Right ventricle myocardium inferior (tissue), 1 donor: Measurements from ENCODE around the gene WDR48. TPM values are rescaled to one million over a fixed set of nuclear protein-coding genes. Genes with fewer than 3 reads are reported as not detected.

ENCODE experiments used
- ATAC-seq: fragments of 200-7000 bp; cut with Tn5 transposase; one replicate; pipeline ENCODE4 v1.9.1; 2020; ENCODE audit warnings: mild to moderate bottlenecking, moderate library complexity
- DNase-seq: peaks from one replicate; pipeline ENCODE4 v3.0.0; 2021; ENCODE audit errors: missing footprints
- intact Hi-C: fragments of 100-400 bp; cut with DNase I; formaldehyde crosslinking; loops from one replicate; pipeline ENCODE4 v1.11.0; 2022
- long read RNA-seq: library from polyadenylated mRNA; unstranded; transcript quantifications from one replicate; pipeline ENCODE4 v2.0.0, GENCODE V29; 2021
- total RNA-seq: library from RNA; stranded (reverse); fragmentation: NEBNext Ultra II Directional; extraction: Animal tissue kit (Norgen Biotek cat#: 25700); gene quantifications from one replicate; pipeline ENCODE4 v1.2.1, GENCODE V29; 2021
- donor health status: DM: no; HTN: yes; CAD: no; lungs with severe emphysema.

The WDR48 gene
- total RNA-seq, result 28.9 TPM
- long read RNA-seq, transcript WDR48-201 (19 exons, 3,707 nt), result major isoform, 10 of 14 reads
- long read RNA-seq, partial matches to known transcripts, result 1 of 14 reads
- long read RNA-seq, other reads (novel, unspliced or antisense), result 3 of 14 reads

DNA sequence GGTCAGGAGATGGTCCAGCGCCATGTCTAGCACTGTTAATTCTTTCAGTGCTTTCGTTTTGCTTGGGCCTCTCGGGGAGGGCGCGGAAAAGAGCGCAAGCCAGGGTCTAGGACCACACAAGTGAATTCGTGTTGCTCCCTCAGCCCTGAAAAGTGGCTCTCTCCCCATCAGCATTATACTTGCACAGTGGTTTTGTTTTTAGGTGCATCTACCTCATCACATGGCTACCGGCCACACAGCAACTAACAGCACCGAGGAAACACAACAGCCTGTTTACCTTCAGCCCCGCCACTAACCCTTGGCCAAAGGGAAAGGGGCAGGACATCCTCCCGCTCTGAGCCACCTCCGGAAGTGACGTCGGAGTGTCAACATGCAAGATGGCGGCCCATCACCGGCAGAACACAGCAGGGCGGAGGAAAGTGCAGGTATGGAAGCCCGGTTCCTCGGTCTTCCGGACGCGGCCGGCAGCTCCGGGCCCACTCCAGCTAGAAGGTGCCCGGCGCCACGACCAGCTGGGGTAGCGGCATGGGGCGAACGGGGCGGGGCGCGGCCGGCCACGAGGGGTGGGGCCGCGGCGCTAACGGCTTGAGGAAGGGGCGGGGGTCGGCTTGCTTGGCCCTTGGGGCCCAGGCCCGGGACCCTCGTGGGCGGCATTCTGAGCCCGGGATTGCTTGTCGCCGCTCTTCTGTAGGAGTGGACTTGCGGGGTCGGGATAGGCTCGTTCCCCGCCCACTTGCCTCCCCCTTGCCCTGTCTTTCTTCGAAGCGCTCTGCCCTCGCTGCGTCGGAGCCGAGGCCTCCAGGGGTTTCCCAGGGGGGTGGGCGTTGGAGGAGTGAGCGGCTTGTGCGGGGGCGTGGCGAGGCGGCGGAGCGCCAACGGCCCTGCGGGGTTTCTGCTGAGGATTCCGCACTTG, at the start of gene WDR48, which contains the start of gene SCN11A:
Gene WDR48, plus strand, starts transcription at position 368 of the 913 bp plus-strand sequence. Its CDS starts 10 bp downstream, at position 378.
Gene SCN11A, minus strand, starts transcription at position 296 of the 913 bp plus-strand sequence. CDS start 101,582 bp downstream, outside the sequence.
- peak; percentile 98 for ATAC-seq

DNA sequence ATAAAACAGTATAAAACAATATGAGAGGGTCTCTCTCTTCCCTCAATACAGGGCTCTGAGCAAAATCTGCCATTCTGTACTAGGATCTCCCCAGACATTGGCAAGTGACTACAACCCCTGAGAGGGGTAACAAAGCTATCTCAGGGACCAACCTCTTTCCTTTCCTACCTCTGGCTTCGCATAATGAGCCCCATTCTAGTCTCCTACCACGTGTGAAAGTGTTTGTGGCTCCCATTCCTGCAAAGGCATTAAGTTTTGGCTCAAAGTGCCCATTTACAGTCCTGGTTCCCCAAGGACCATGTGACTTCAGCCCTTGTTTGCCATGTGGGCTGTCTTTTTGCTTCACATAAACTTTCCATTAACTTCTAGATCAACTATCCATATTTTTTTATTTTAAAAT, 46.5 kb upstream of the WDR48 start:
- ATAC-seq, result no peak
- no peak for DNase-seq
- intact Hi-C loops, result no loop called here

More for the DNA sequence above, at the start of gene WDR48, which contains the start of gene SCN11A:
- intact Hi-C loops, result no loop called here
- peak; percentile 98 for DNase-seq

- intact Hi-C loops, result no loop called here
- ATAC-seq, result no peak
- DNase-seq, result no peak
These were observed 40.6 kb upstream of the WDR48 start for GRCh38 chr3:39011191-39011736.

DNA sequence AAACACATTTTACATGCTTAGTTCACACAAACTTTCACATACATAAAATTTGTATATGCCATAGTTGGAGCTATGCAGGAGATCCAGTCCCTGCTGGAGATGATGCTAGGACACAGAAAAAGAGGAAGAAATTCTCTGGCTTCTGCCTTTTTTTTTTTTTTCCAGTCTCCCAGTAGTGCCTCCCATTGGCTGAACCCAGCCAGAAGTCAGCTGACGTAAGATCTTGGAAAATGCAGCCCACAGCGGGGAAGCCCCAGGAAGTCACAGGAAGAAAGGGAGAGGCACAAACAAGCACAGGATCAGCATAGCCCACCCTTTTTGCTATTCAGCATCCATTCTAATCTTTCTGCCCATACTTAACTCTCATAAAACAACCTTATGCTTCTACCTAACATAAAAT, 38.5 kb upstream of the WDR48 start:
- ATAC-seq, result no peak
- intact Hi-C loops, result no loop called here
- DNase-seq, result no peak

DNA sequence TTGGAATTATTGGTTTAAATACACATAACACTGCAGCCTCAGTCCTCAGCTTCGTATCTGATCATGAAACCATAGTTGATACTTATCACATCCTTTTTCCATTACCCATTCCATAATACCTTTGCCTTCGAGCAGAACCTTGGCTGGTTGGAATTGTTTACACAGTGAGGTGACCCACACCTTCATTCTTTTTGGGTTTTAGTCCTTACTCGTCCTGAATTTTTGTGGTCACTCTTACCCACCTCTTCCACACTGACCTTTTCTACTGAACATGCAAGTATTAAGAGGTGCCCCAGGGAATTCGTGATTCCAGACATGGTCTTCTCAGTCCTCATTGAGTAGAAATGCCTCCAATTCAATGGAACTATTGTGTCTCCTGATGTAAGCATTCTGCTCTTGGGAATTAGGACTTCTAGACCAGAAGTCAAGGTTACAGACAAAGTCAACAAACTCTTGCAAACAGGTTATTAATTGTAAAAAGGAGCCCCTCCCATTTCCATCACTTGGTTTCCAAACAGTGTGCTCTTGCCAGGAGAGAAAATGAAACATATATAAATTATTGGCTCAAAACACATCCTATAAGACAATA, 37.8 kb upstream of the WDR48 start:
- no peak for ATAC-seq
- DNase-seq, result no peak

DNA sequence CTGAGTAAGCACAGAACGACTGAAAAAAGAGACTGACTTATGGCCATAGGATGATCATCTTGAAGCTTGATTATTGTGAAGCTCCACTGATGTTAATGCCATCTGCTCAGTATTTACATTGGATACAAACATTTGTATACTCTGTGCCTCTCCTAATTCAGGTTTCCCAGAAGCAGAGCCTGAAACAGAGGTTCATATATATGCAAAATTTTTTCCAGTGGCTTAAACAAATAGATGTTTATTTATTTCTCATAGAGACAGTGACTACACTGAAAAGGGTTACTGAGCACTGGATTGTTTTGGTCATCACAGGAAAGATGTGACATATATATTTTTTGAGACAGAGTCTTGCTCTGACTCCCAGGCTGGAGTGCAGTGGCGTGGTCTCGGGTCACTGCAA, 36.4 kb upstream of the WDR48 start:
- DNase-seq (no peak), ATAC-seq (no peak)
- intact Hi-C loops, result no loop called here

More for the DNA sequence above, 37.8 kb upstream of the WDR48 start:
- intact Hi-C loops, result no loop called here

DNA sequence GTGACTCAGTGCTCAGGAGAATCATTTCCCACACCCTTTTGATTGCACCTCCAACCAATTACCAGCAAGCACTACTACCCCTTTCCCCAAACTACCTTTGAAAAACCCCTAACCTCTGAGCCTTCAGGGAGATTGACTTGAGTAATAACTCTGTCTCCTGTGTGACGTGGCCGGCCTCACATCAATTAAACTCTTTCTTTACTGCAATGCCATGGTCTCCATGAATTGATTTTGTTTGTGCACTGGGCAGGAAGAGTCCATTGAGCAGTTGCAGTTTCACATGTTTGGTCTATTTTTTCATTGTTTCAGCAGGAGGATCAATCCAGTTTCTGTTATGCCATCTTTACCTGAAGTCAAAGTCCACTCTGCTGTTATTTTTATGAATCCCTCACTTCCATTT, 32.5 kb upstream of the WDR48 start:
- no peak for DNase-seq
- intact Hi-C loops, result no loop called here
- ATAC-seq, result no peak

GRCh38 chr3:39021029-39021428, 30.8 kb upstream of the WDR48 start:
- intact Hi-C loops, result no loop called here
- DNase-seq (no peak), ATAC-seq (no peak)

DNA sequence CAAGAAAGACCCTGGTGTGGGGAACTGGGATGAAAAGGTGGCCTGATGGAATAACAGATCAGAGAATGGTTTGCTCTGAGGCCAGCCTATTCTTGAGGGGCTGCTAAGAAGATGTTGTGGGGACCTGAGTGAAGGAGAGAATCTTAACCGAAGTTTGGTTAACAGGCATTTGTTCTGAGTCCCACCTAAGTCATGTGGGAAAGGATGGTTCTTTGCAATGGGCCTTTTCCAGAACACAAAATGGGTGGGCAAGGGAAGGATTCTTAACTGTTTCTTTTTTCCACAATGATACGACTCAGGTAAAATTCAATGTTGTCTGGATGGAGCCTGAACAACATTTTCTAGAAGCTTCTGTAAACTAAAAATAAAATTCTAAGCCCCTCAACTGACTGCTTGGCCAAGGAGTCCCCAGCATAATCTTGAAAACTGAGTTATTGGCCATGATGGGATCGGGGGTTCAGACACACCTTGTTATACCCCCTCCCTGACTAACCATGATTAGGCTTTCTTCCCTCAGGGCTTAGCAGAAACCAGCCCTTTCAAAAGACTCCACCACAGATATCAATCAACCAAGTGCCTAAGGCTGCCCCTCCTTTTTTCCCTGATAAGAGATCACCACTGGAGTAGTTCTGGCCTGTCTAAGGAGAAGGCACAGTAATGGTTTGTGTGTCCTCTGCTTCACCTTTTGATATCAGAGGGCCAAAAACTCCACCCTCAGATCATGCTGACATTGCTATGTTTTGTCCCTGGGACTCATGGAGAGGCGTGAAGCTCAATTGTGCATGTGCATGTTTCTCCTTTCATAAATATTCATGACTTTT, 30.1 kb upstream of the WDR48 start:
- intact Hi-C loops, result no loop called here
- ATAC-seq (no peak), DNase-seq (no peak)

DNA sequence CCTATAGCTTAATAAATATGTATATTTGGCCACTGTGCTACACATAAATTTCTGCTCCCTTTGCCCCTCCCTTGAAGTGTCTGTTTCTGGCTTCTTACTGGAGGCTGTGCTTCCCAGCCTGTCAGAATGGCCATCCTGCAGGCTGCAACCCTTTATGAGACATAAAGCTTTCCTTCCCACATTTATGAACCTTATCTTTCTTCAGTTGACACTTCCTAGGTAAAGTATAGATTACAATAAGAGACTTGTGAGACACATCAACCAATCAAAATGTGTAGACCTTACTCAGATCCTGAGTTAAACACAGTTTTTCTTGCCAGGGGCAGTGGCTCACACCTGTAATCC, 29.6 kb upstream of the WDR48 start:
- no peak for ATAC-seq
- intact Hi-C loops, result no loop called here

GRCh38 chr3:39024497-39024896, 27.3 kb upstream of the WDR48 start:
- intact Hi-C loops, result no loop called here
- DNase-seq (no peak), ATAC-seq (no peak)

More for the DNA sequence above, 29.6 kb upstream of the WDR48 start:
- DNase-seq, result no peak

DNA sequence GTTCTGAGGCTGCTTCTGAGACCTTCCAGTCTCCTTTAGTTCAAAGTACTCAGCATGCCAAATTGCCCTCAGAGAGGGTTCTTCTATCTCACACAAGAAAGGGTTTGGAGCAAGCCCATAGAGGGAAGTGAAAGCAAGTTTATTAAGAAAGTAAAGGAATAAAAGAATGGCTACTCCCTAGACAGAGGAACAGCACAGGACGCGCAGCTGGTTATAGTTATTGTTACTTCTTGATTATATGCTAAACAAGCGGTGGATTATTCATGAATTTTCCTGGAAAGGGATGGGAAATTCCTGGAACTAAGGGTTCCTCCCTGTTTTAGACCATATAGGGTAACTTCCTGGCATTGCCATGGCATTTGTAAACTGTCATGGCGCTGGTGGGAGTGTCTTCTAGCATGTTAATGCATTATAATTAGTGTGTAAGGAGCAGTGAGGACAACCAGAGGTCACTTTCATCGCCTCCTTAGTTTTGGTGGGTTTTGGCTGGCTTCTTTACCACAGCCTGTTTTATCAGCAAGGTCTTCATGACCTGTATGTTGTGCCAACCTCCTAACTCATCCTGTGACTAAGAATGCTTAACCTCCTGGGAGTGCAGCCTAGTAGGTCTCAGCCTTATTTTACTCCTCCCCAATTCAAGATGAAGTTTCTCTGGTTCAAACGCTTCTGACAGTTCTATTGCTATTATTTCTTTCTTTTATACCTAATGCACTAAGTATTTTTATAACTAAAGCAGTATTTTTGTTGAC, 26.4 kb upstream of the WDR48 start:
- ATAC-seq, result no peak
- no peak for DNase-seq
- intact Hi-C loops, result no loop called here

- DNase-seq (no peak), ATAC-seq (no peak)
- intact Hi-C loops, result no loop called here
These were observed 23.3 kb upstream of the WDR48 start for GRCh38 chr3:39028546-39028945.

DNA sequence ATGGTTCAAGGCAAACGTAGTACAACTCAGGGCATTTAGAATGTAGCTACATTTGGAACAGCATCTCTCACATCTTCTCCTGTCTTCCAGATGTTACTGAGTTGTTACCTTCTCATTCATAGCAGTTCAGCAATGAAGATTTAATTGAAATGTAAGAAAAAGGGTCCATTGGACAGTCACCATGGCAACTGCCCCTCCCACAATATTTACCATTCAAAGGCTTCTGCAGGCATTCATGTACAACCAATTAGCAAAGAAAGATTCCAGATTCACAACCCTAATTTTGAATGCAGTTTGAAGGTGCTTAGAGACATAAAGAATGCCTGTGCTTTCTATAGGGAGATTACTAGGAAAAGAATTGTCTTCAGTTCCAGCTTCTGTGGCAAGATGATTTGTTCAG, 22.3 kb upstream of the WDR48 start:
- intact Hi-C loops, result no loop called here
- DNase-seq, result no peak
- ATAC-seq, result no peak

- no peak for ATAC-seq
- intact Hi-C loops, result no loop called here
- DNase-seq, result no peak
These were observed 13.7 kb upstream of the WDR48 start for GRCh38 chr3:39038165-39038564.

GRCh38 chr3:39050029-39050428, 1.8 kb upstream of the WDR48 start:
- intact Hi-C loops, result no loop called here
- no peak for ATAC-seq
- no peak for DNase-seq

GRCh38 chr3:39052583-39052982, 767 bp downstream of the WDR48 start:
- intact Hi-C loops, result no loop called here
- no peak for DNase-seq
- no peak for ATAC-seq

DNA sequence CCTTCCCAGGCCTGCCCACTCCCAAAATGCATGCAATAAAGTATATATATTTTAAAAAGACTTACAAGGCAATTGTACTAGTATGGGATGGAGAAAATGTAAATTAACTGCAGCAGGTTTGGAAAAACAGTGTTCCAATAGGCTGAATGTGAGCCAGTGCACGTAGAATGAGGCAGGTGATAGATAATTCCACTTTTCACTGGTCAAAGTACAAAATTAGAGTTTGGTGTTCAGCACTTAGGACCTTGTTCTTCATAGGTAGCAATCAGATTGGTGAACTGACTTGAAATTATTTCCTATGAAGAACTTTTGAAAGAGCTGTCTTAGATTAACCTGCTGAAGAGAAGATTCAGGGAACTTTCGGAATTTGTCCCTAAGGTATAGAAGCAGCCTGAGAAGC, 1.9 kb downstream of the WDR48 start:
- ATAC-seq (no peak), DNase-seq (no peak)
- intact Hi-C loops, result no loop called here
